Ectodermal cell (in vitro differentiated cells): ENCODE results near the gene ZFP36L1. TPM values are rescaled to one million over a fixed set of nuclear protein-coding genes. Genes with fewer than 3 reads are reported as not detected.

Experiments used
- H3K27ac ChIP-seq: 2 replicates; pipeline ENCODE4 v1.7.0; 2013; ENCODE audit warnings: mild to moderate bottlenecking, low read depth, low read length; ENCODE audit not compliant: insufficient read depth, poor library complexity, severe bottlenecking
- H3K27me3 ChIP-seq: 2 replicates; pipeline ENCODE4 v1.7.0; 2013; ENCODE audit warnings: mild to moderate bottlenecking, low read length; ENCODE audit not compliant: insufficient read depth, control insufficient read depth, poor library complexity, severe bottlenecking
- H3K36me3 ChIP-seq: one replicate; pipeline ENCODE4 v1.7.0; 2013; ENCODE audit warnings: low read length; ENCODE audit not compliant: control insufficient read depth, insufficient read depth
- H3K4me1 ChIP-seq: one replicate; pipeline ENCODE4 v1.7.0; 2013; ENCODE audit warnings: low read length; ENCODE audit not compliant: control insufficient read depth, insufficient read depth
- H3K4me3 ChIP-seq: 2 replicates; pipeline ENCODE4 v1.7.0; 2013; ENCODE audit warnings: low read depth, low read length, control low read depth; ENCODE audit not compliant: insufficient read depth
- H3K9me3 ChIP-seq: 2 replicates; pipeline ENCODE4 v1.7.0; 2013; ENCODE audit warnings: mild to moderate bottlenecking, low read length, moderate library complexity; ENCODE audit not compliant: control insufficient read depth
- WGBS, 2 experiments: methylation state at CpG; one replicate each; pipeline ENCODE4 v1.1.7; 2013; ENCODE audit warnings: missing lambda C conversion rate in 2 of 2; 5-methylcytosine and 5-hydroxymethylcytosine counted together
- polyA plus RNA-seq, 4 experiments: library from polyadenylated mRNA; stranded (reverse); fragments of 50-300 nt; gene quantifications; one replicate each; pipeline ENCODE4 v1.2.3, GENCODE V29; 2013

ZFP36L1 gene
- polyA plus RNA-seq (2013, experiment 1 of 4), result 248 TPM
- polyA plus RNA-seq (2013, experiment 2 of 4), result 221 TPM
- 219 TPM for polyA plus RNA-seq (2013, experiment 3 of 4)
- 219 TPM for polyA plus RNA-seq (2013, experiment 4 of 4)

- Histone ChIP-seq H3K27me3 (no peaks in the 10 kb centered on the region), H3K9me3 (no peaks in the 10 kb centered on the region), H3K36me3 (peaks cover 28% of the 10 kb centered on the region), H3K27ac (peak within 1 kb of the TSS; percentile 100), H3K4me1 (peaks cover 22% of the 10 kb centered on the region), H3K4me3 (peak within 1 kb of the TSS; percentile 95)
- WGBS, 2 experiments, result 0% methylated on average over 51 of the region's 51 CpGs
Measured at GRCh38 chr14:68792979-68793733, at the start of gene ZFP36L1. Gene ZFP36L1 (minus strand): TSS chr14:68793067. CDS start chr14:68792938, 129 bp downstream.

- Histone ChIP-seq H3K4me3 (no peak overlapping the region), H3K4me1 (peaks cover 6% of the 10 kb centered on the region), H3K27ac (no peak overlapping the region), H3K27me3 (no peaks in the 10 kb centered on the region), H3K36me3 (no peaks in the 10 kb centered on the region), H3K9me3 (no peaks in the 10 kb centered on the region)
- 82 to 85% methylated on average over 5 of the region's 5 CpGs for WGBS, 2 experiments
Measured at GRCh38 chr14:68842298-68842697, 49.4 kb upstream of the ZFP36L1 start.

- no peaks in the 10 kb centered on the region for H3K9me3 ChIP-seq
- WGBS, 2 experiments, result 89 to 92% methylated on average over 4 to 5 of the region's 6 CpGs
- no peak overlapping the region for H3K27ac ChIP-seq
- H3K27me3 ChIP-seq, result no peaks in the 10 kb centered on the region
- H3K4me3 ChIP-seq, result no peak overlapping the region
- H3K36me3 ChIP-seq, result no peaks in the 10 kb centered on the region
- H3K4me1 ChIP-seq, result peaks cover 6% of the 10 kb centered on the region
Measured at GRCh38 chr14:68841016-68841809, 48.3 kb upstream of the ZFP36L1 start.

- Histone ChIP-seq H3K36me3 (no peaks in the 10 kb centered on the region), H3K4me1 (peaks cover 6% of the 10 kb centered on the region), H3K27me3 (no peaks in the 10 kb centered on the region), H3K27ac (no peak overlapping the region), H3K9me3 (no peaks in the 10 kb centered on the region), H3K4me3 (no peak overlapping the region)
- 90 to 94% methylated on average over 2 of the region's 2 CpGs for WGBS, 2 experiments
Measured at GRCh38 chr14:68840454-68840853, 47.6 kb upstream of the ZFP36L1 start.

- H3K36me3 ChIP-seq, result no peaks in the 10 kb centered on the region
- H3K4me3 ChIP-seq, result no peak overlapping the region
- no peaks in the 10 kb centered on the region for H3K4me1 ChIP-seq
- no peak overlapping the region for H3K27ac ChIP-seq
- WGBS, 2 experiments, result 47% methylated on average over 1 of the region's 1 CpG; no CpG with 5 or more reads in 1 of the 2 experiments
- no peaks in the 10 kb centered on the region for H3K9me3 ChIP-seq
- no peaks in the 10 kb centered on the region for H3K27me3 ChIP-seq
Measured at GRCh38 chr14:68836082-68836481, 43.2 kb upstream of the ZFP36L1 start.

- 95 to 96% methylated on average over 3 to 6 of the region's 6 CpGs for WGBS, 2 experiments
- Histone ChIP-seq H3K9me3 (no peaks in the 10 kb centered on the region), H3K27me3 (no peaks in the 10 kb centered on the region), H3K36me3 (no peaks in the 10 kb centered on the region), H3K4me3 (no peak overlapping the region), H3K27ac (no peak overlapping the region), H3K4me1 (no peaks in the 10 kb centered on the region)
Measured at GRCh38 chr14:68834816-68835215, 41.9 kb upstream of the ZFP36L1 start.

GRCh38 chr14:68828698-68829097 is 35.8 kb upstream of the ZFP36L1 start:
- Histone ChIP-seq H3K27me3 (no peaks in the 10 kb centered on the region), H3K36me3 (no peaks in the 10 kb centered on the region), H3K9me3 (no peaks in the 10 kb centered on the region), H3K4me1 (no peaks in the 10 kb centered on the region), H3K4me3 (no peak overlapping the region), H3K27ac (no peak overlapping the region)

- Histone ChIP-seq H3K9me3 (no peaks in the 10 kb centered on the region), H3K36me3 (no peaks in the 10 kb centered on the region), H3K4me1 (no peaks in the 10 kb centered on the region), H3K27me3 (no peaks in the 10 kb centered on the region), H3K27ac (no peak overlapping the region), H3K4me3 (no peak overlapping the region)
- WGBS, 2 experiments, result 88 to 92% methylated on average over 3 of the region's 3 CpGs
Measured at GRCh38 chr14:68825729-68826128, 32.9 kb upstream of the ZFP36L1 start.

- no peaks in the 10 kb centered on the region for H3K36me3 ChIP-seq
- H3K9me3 ChIP-seq, result no peaks in the 10 kb centered on the region
- H3K27ac ChIP-seq, result no peak overlapping the region
- no peaks in the 10 kb centered on the region for H3K27me3 ChIP-seq
- H3K4me3 ChIP-seq, result no peak overlapping the region
- 26% methylated on average over 11 of the region's 11 CpGs for WGBS, 2 experiments
- peaks cover 5% of the 10 kb centered on the region for H3K4me1 ChIP-seq
Measured at GRCh38 chr14:68824517-68825347, 31.9 kb upstream of the ZFP36L1 start.

GRCh38 chr14:68824207-68824516 is 31.3 kb upstream of the ZFP36L1 start:
- Histone ChIP-seq H3K4me1 (peaks cover 10% of the 10 kb centered on the region), H3K36me3 (no peaks in the 10 kb centered on the region), H3K4me3 (no peak overlapping the region), H3K27me3 (no peaks in the 10 kb centered on the region), H3K27ac (no peak overlapping the region), H3K9me3 (no peaks in the 10 kb centered on the region)
- 93 to 99% methylated on average over 1 of the region's 1 CpG for WGBS, 2 experiments
